8988T (cell line): ENCODE results near the gene RBMS3.
"Not testable (repeated sequence)": the region's sequence is repeated elsewhere in the genome, so short reads cannot be mapped to it uniquely, and the experiment has no call there.

Experiments
- DNase-seq: peaks from one replicate; pipeline ENCODE4 v3.0.0; 2011

RBMS3 gene

DNA sequence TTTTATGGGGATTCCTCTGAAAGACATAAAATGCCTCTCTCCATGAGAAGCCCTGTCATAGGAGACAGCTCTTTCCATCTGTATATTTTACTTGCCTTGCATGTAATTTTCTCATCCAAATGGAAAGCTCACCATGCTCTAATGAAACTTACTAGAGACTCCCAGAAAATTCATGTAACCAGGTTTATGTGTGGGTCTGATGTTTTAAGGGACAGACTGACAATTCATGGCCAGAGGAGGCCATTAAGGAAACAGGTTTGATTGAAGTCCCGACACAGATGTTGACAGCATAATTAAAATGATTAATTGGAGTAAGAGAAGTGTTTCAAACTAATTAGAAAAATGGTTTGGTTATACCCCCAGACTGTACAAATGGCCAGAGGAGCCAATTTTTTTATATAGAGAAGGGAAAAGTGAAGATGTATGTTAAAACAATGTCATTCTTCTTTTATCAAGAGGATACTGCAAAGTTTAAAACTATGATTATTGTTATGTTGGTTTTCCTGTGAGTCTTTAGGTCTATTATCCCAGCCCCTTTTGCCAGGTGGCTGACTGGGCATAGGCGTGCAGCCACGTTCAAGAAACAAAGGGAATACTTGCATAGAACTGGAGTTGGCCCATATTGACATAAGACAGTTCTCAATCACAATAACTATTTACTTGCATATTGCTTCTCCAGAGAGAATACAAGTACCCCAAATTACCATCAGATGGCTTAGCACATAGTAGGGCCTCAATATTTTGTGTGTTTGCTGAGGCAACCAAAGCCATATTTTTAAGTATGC lies 64.8 kb downstream of the RBMS3 start:
- DNase-seq: no peak

DNA sequence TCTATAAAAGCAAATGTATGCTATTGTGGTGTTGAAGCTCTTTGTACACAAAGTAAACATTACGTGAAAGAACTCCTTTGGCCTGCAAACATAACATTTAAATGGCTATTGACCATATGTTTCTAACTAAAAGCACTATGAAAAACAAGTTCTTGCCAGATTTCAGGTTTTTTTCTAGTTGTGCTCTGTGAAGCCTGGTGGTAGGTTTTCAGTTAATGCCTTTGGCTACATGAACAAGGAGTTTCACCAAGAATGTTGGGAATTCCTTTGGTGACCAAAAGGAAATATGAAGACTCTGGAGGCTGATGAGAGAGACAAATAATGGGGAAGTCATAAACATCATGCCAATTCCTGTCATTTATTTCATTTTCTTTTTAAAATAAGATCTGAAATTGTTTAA lies 66.0 kb downstream of the RBMS3 start:
- DNase-seq: no peak

DNA sequence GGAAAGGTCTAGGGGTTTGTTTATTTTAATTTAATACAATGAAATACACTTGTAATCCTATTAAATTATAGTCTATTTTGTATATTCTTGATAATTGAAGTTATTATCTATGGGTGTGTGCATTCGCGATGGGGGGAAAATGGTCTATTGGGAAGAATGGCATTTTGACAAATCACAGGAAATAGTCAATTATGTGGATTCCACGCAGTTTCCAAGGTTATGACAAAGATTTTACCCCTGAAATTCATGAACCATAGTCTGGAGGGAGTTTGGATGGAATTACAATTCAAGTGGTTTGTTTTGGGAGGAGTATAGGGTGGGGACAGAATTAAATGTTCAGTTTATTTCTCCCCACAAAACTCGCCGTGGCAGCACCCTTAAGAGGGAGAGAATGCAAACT lies 66.5 kb downstream of the RBMS3 start:
- DNase-seq: no peak

DNA sequence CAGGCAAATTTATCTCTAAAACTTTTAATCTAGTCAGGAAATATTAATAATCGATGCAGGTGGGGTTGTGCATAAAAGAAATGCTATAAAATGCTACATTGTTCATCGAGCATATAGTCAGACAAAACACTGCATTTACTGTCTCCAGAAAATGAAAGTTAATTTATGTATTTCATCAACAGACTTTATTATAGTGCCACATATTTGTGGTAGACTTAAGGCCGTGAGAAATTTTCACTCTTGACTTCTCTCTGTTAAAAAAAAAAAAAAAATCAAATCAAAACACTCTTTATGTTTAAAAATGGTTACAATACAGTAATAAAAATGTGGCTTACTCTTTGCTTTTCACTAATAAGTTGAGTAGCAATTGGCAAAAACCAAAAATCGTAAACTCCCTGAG lies 67.4 kb downstream of the RBMS3 start:
- no peak for DNase-seq

DNA sequence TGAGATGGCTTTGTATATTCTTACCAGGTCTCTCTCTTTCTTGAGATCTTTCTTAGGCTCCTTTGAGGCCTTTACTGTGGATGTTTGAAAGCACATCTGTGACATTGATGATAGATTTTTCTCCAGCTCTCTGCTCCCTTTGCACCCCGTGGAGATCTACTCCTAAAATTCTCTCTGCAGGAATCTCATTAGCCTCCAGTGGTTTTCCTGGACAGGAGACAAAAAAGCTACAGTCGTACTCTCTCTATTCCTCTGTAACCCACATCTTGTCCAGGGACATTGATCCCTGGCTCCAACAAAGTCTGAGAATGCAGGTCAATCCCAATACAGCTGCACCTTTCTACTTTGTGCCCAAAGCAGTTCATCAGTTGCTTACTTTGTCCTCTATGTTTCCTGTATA lies 68.2 kb downstream of the RBMS3 start:
- DNase-seq: no peak

DNA sequence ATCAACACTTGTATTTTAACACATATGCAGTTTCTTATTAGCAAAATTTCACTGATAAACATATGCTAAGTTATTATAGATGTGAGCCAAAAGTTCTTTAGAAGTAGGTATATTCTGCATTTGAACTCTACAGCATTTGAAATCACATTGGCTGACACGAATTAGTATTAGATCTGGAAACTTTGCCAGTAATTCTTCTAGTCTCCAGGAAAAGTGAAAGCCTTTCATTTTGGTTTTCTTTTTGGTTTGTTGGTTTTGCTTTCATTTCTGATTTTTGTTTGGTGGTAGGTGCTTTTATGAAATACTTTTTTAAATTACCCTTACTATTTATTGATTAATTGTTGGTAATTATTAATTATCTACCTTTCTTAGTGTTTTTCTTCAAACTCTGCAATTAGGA lies 72.9 kb downstream of the RBMS3 start:
- no peak for DNase-seq

DNA sequence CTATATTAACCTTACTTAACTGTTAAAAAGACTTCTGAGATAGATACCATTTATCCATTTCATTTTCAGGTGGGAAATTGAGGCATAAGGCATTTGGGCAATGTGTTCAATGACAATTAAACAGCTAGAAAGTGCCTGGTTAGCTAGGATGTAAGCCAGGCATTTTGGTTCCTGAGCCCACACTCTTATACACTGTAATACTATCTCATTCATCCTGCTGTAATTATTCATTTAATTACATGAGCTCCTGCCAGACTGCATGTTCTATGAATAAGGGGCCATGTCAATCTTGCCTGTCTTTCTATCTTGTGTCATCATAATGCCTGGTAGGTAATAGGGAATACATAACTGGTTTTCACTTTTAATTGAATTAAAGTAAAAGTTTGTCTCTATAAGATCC lies 74.0 kb downstream of the RBMS3 start:
- DNase-seq: no peak

DNA sequence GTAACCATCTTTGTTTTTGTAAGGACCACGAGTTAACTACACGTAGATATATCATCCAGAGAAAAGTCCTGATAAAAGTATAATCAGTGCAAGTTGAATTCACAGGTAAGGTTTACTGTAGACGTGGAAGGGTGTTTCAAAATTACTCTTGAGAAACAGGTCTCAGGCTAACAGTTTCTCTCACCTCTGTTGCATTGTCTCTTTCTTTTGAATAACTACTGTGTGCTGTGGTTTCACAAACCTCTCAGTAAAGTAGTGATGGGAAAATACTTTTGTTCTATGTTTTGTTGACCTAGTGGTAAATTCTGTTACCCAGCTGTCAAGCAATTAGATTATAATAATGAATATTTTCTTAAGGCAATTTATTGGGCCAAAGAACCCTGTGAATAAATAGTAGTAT lies 75.2 kb downstream of the RBMS3 start:
- no peak for DNase-seq

DNA sequence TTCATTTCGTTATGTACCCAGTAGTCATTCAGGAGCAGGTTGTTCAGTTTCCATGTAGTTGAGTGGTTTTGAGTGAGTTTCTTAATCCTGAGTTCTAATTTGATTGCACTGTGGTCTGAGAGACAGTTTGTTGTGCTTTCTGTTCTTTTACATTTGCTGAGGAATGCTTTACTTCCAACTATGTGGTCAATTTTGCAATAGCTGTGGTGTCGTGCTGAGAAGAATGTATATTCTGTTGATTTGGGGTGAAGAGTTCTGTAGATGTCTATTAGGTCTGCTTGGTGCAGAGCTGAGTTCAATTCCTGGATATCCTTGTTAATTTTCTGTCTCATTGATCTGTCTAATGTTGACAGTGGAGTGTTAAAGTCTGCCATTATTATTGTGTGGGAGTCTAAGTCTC lies 79.4 kb downstream of the RBMS3 start:
- not testable (repeated sequence) for DNase-seq

DNA sequence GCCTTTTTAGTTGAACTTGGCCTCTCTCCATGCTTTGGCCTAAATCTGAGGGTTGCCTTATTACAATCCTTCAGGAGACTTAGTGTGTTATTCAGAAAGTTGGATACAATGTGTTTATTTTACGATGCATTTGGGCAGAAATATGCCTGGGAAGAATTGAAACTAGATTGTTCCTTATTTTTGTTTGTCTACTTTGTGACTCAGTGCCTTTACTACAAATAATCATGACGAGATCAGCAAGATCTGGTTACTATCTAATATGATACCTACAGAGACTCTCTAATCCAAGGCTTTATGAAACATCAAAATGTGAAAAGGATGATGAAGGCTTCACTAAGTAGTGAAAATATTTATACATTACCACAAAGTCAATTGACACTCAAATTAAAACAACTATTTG lies 82.2 kb downstream of the RBMS3 start:
- no peak for DNase-seq

DNA sequence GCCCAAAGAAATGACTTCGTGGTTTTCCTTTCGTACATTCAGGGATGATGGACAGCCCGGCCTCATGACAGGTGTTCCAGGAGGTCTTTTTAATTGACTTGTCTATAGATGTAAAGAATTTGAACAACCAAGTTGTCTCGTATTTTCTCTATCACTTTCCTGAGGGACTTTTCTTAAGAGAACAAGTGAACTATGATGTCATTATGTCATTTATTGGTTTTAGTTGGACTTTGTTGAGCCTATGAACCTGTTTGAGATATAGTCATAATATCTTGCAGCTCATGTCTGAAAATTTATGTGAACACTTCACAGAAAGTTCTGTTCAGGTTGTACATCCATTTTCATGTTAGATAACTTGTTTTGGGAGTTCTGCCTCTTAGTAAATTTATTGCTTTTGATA lies 89.2 kb downstream of the RBMS3 start:
- DNase-seq: no peak

DNA sequence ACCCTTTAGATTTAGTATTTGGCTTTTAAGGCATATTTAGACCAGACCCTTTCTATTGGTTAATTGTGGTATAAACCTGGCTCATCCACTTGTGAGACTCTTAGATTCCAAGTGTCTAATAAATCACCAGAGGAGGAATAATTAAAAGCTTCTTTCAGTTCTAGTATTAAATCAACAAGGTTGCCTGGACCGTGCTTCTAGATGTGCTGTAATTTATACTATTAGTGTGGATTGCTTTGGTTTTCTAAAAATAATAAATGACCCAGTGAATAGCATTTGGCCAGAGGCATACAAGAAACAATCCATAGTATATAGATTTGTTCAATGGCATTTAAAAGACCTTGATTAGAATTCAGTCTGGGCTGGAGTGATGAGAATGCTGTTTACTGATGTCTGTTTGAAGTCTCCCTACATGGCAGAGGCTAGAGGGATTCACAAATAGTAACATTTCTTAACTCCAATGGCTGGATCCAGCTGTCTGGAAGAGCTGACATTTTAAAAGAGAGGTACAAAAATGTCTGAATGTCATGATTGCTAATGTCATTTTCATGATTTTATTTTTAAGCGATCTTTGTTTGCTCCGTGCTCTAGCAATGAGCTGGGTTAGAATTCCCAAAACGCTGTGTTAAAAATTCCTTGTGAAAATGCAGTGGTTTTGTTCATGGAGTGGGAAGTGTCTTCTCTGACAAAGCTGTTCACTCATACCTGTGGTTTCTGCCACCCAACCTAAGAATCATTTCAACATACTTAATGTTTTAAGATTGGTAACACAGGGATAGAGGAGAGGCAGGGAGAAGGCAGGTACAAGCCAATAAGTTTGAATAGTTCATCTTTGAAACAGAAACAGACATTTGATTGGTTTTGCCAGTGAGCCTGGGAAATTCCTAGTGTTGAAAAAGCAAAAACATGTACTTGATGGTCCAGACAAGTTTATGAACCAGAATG lies 89.9 kb downstream of the RBMS3 start:
- no peak for DNase-seq

DNA sequence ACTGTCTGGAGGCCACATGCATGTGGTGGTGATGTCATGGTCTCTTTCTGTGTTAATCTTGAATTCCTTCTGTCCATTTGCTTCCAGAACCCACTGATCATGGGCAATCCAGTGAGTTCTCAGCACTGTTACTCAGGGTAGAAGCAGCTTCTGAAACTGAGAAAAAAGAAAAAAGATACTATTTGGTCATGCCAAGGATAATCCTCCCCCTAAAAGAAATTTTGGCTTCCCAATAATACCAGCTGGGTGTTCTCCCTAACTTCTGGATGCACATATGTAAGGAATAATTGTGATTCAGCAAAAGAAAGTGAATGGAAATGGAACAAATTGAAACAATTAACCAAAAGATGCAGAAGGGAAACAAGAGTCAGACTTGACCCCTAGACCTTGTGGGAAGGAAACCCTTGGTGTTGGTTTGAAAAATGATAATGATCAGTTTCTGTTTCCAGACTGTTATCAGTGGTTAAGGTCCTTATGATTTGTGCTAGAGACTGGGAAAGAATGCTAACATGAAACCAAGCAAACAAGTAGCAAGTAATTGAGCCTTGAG lies 92.3 kb downstream of the RBMS3 start:
- DNase-seq: no peak

DNA sequence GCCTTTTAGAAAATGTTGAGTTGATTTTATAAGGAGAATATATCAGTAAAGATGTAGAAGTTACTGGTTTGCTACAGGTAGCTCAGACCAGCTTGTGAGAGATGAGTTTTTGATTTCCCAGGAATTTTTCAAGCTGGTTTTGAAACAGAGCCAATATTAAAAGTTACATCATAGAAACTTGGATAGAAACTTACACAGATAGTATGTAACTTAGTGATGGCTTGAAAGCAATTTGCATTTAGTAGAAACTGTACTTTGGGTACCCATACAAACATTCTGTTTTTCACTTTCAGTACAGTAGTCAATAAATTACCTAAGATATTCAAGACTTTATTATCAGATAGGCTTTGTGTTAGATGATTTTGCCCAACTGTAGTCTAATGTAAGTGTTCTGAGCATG lies 93.4 kb downstream of the RBMS3 start:
- DNase-seq: no peak

DNA sequence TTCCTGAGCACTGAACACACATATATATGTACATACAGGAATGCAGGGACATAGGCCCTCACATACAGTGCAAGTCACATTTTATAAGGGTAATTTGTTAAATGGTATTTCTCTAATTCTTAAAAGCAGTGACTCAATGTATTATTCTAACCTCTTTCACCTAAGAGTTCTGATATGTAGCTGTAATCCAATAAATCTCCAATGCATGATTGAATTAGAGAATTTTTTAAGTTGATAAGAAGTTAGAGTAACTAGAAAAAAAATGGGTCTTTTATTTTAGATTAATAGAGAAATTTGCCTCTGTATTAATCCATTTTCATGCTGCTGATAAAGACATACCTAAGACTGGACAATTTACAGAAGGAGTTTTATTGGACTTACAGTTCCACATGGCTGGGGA lies 98.2 kb downstream of the RBMS3 start:
- DNase-seq: no peak

DNA sequence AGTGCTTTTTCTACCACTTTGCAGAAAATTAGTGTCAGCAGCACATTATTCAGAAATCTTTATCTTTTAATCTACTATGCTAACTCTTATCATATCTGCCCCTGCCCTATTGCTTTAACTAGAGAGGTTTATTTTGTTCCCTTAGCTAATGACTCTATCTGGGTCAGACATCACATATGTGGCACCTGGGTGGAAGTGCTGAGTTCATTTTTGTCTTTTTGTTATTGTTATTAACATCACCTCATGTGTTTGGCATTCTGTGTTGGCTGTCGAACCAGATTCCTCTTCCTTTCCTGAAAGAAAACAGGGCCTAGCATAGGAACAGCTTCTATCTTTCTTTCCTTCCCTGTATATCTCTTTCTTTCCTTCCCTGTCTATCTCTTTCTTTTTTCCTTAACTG lies 100.7 kb downstream of the RBMS3 start:
- no peak for DNase-seq

DNA sequence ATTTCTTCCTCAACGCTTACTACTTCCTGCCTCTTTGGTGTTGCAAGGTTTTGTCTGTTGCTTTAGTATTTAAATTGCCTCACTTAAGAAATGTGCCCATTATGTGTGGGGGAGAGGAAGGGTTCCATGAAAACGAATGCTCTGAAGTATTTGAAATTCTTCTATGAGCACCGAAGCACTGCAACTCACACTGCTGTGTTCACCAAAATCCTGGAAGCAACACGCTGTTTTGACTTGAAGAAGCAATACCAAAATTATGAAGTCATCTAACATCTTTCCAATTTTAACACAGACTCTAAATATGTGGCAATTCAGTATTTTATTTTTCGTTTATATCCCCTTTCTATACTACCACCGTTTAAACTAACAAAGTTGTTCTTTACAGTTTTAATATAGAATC lies 101.5 kb downstream of the RBMS3 start:
- no peak for DNase-seq

DNA sequence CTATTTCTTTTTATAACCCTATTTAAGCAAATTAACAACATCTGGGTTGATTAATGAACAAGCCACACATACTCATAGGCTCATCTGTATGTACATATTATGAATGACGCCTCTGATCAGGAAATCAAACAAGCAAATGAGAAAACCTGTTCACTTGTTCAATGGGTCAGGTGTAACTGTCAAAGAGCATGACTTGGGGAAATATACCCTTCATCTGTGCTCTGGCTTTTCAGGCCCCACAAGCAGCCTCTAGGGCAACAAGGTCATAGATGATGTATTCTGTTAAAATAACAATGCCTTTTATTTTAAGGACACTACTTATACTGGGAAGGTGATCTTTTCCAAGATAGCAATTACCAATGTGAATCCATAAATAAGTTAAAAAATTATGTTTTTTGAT lies 102.0 kb downstream of the RBMS3 start:
- DNase-seq: no peak

DNA sequence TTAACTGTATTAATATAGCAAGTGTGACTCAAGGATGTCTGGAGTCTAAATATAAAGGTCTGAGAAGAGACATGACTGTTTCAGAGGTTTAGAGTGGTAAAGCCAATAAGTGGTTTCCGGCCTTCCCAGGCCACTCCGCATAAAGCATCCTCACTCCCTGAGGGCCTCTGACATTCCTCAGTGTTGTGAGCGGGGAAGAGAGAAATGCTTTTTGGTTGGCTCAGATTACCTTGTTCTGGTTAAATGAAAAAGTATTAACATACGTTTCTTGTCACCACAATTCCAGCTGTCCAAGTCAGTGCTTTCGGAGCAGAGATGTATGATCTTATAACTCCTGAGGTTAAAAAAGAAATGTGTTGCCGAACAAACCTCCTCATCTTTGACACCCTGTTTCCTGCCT lies 103.8 kb downstream of the RBMS3 start:
- DNase-seq: no peak

DNA sequence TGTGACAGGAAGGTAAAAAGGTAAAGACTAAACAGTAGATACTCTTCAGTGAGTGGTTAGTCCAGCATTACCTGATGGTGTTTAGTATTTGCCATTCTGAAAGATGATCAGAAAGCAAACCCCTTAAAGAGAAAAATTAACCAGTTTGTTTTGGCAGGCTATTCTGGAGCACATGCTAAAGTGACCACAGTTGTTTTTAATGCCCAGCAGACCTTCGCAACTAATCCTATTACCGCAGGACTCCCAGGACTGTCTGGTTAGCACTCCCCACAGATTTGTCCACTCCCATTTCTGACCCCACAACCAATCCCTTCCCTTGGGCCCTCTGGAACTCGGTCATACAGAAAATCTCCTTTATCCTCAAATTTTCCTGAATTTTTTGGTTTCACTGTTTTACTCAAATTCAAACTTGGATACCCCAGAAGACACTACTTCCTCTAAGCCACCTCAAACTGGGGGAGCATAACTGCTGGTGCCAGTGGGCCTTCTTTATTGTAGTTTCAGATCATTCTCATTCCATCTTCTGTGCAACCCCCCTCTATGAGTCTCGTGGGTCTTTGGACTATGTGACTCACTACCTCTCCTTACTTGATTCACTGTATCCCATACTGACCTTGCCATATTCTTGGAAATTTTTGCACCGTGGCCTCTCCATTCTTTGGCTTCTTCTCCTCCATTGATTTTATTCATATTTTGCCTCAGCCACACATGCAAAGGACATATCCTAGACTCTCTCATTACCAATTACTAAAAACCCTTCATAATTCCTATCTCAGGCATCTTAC lies 104.4 kb downstream of the RBMS3 start:
- no peak for DNase-seq

DNA sequence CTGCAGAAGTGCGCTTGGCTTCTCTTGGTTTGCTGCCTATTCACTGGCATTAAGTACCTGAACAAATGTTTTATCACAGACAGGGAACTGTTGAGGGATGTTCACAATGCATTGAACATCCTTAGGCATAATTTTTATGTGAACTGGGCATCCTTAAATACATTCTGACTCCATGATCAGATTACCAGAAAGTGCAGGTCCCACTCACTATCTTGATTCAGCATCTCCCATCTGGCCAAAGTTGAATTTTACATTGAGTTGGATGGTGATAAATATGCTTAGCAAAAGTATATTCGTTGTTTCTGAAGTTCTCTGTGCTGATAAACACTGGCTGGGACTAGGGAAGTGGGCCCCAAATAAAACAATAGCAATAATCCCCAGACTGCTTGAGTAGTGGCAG lies 108.5 kb downstream of the RBMS3 start:
- DNase-seq: no peak

DNA sequence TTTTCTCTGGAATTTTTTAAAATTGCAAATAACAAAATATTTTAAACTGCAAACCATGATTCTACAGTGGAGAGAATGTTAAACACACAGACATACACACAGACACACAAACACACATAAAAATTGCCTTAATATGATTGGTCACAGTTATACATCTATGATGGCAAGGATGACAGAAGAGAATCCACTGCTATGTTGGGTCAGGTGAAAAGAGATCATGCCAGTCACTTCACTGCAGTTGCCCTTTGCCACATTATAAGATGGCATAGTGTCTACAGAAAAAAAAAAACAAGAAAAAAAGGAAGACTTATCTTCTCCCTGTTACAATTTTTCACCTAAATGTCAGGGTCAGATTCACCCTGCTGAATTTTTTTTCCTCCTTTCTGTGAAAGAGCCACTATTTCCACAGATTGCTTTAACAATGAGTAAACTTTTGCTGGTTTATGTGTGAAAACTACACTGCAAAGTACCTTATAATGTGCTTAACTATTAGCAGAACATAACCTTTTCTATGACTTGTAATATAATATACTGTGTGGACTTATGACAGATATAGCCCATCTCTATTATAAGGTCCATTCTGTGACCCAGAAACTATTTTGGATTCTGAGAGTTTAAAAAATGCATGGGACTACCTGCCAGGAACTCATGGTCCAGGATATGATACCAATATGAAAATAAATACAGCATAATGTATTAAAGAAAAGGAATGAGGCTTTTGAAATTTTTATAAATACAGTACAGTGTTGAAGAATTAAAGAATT lies 111.9 kb downstream of the RBMS3 start:
- DNase-seq: no peak
